Fibroblast of pulmonary artery (primary cell): ENCODE data around the gene MRTO4.
A peak's percentile ranks its signal among the peaks of the same experiment; 100 is the strongest.
"Not testable (repeated sequence)": the region's sequence is repeated elsewhere in the genome, so short reads cannot be mapped to it uniquely, and the experiment has no call there.

ENCODE experiments used
- DNase-seq: peaks from one replicate; pipeline ENCODE4 v3.0.0-alpha.2; 2010; ENCODE audit warnings: low read depth
- H3K4me3 ChIP-seq: replicated peaks from 2 replicates; pipeline ENCODE4 v1.5.1; 2011; ENCODE audit warnings: low read depth, mild to moderate bottlenecking, control low read depth, low read length, moderate library complexity
- TF ChIP-seq, protein P1 (sequence below): IDR thresholded peaks from 2 replicates; pipeline ENCODE4 v1.5.1; 2011; ENCODE audit warnings: mild to moderate bottlenecking, control low read depth, low read length, inconsistent platforms; ENCODE audit errors: missing control alignments

The MRTO4 gene

DNA sequence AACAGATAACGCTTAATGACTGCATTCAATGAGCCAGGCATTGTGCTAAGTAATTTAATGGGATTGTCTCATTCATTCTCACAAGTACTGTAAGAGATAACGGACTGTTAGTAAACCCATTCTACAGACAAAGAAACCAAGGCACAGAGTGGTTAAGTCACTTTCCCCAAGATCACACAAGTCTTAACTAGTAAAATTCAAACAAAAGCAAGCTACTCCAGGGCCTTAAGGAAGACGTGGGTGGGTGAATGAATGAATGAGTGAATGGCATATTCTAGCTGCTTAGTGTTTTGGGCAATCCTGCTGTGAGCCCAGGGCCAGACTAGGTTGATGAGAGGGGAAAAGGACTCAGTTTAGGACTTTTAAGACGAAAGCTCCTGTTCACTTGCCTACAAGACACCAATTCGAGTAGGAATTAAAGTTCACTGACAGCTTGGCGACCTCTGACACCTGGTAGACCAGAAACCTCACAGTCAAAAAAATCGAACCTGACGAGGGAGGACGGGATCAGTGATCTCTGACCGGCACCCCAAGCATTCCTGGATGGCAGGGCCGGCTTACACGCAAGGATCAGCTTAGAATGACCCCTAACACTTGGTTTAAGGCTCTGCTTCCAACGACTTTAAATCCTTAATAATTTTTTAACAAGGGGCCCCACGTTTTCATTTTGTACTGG is 838 bp upstream of the MRTO4 start:
- peak overlapping the region; percentile 97 for H3K4me3 ChIP-seq
- TF ChIP-seq, protein P1, sequence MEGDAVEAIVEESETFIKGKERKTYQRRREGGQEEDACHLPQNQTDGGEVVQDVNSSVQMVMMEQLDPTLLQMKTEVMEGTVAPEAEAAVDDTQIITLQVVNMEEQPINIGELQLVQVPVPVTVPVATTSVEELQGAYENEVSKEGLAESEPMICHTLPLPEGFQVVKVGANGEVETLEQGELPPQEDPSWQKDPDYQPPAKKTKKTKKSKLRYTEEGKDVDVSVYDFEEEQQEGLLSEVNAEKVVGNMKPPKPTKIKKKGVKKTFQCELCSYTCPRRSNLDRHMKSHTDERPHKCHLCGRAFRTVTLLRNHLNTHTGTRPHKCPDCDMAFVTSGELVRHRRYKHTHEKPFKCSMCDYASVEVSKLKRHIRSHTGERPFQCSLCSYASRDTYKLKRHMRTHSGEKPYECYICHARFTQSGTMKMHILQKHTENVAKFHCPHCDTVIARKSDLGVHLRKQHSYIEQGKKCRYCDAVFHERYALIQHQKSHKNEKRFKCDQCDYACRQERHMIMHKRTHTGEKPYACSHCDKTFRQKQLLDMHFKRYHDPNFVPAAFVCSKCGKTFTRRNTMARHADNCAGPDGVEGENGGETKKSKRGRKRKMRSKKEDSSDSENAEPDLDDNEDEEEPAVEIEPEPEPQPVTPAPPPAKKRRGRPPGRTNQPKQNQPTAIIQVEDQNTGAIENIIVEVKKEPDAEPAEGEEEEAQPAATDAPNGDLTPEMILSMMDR = no peak
- DNase-seq = no peak

DNA sequence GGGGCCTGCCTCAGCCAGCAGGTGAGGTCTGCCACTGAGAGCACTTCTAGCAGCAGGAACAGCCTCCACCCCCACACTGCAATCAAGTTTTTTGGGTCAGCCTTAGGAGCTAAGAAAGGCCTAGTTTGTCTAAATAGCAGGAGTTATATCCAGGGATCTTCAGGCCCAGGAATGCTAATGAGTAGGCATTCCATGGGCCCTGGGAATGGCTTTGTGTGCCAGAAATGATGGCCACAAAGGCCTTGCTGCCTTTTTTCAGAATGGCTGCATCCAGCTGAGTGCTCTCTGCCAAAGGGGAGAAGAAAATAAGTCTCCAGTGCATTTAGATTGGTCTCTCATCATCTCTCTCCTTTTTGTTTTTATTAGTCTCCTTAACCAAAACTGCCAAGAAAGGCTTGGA is 2.8 kb downstream of the MRTO4 start:
- H3K4me3 ChIP-seq = no peak overlapping the region
- no peak for DNase-seq
- TF ChIP-seq, protein P1 = no peak

GRCh38 chr1:19255288-19255687 is 3.7 kb downstream of the MRTO4 start:
- H3K4me3 ChIP-seq = no peak overlapping the region
- no peak for DNase-seq
- TF ChIP-seq, protein P1 = no peak

- DNase-seq = not testable (repeated sequence)
Measured at GRCh38 chr1:19256301-19256700, 4.7 kb downstream of the MRTO4 start.

GRCh38 chr1:19257178-19257914 is 5.7 kb downstream of the MRTO4 start:
- TF ChIP-seq, protein P1 = no peak
- H3K4me3 ChIP-seq = no peak overlapping the region
- DNase-seq = peak; percentile 54

More at GRCh38 chr1:19256301-19256700, 4.7 kb downstream of the MRTO4 start:
- not testable (repeated sequence) for H3K4me3 ChIP-seq

DNA sequence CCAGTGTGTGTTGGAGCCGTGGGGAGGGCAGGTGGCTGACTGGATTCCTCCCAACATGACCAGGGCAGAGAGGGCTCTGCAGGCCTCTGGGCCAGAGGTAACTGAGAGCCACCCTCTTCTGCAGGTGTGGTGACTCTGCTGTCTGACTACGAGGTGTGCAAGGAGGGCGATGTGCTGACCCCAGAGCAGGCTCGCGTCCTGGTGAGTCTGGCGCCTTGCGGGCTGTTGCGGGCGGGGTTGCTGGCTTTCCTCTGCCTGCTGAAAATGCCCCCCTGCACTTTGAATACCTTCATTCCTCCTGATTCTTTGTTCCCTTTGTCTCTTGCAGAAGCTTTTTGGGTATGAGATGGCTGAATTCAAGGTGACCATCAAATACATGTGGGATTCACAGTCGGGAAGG is 6.7 kb downstream of the MRTO4 start:
- DNase-seq = no peak
- TF ChIP-seq, protein P1 = no peak

DNA sequence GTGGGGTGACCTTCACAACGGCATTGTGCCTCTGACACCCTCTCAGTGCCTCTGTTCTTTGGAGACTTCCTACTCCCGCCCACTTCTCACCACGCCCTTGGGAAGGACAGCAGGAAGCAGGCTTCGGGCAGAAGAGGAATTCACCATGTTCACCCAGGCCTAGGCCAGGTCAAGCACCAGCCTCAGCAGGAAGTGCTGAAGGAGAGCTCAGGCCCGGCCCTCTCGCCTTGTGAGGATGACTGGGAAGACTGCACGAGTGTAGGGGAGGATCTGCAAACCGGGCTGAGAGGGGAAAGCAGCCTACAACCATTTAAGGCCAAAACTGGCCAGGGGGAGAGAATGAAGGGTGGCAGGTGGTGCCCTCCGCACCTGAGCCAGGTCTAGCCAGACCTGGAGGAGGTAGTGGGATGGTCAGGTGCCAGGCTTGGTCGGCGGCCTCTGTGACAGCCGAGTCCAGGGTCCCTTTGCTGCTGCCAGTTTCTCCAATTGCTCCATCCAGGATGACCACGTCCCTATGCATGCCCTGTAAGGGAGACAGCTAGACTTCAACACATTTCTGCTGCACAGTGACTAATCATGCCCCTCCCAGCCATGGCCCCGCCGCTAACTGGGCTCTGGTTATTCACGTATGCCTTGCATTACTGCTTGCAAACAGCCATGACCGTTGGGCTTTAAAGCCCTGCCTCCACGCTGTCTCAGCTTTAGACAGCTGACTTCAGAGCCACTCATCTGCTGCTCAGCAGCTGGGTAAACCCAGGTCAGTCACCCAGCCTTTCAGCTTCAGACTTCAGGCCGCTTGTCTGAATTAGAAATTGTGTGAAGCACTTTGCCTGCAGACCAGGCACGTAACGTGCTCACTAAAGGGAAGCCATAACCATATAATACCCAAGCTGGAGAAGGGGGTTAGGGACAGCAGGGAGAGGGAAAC is 8.9 kb downstream of the MRTO4 start:
- H3K4me3 ChIP-seq = no peak overlapping the region
- TF ChIP-seq, protein P1 = no peak
- peak; percentile 32 for DNase-seq

More for the DNA sequence above, 6.7 kb downstream of the MRTO4 start:
- H3K4me3 ChIP-seq = no peak overlapping the region
